Measurements from ENCODE around the gene NUDCD3.

DNA sequence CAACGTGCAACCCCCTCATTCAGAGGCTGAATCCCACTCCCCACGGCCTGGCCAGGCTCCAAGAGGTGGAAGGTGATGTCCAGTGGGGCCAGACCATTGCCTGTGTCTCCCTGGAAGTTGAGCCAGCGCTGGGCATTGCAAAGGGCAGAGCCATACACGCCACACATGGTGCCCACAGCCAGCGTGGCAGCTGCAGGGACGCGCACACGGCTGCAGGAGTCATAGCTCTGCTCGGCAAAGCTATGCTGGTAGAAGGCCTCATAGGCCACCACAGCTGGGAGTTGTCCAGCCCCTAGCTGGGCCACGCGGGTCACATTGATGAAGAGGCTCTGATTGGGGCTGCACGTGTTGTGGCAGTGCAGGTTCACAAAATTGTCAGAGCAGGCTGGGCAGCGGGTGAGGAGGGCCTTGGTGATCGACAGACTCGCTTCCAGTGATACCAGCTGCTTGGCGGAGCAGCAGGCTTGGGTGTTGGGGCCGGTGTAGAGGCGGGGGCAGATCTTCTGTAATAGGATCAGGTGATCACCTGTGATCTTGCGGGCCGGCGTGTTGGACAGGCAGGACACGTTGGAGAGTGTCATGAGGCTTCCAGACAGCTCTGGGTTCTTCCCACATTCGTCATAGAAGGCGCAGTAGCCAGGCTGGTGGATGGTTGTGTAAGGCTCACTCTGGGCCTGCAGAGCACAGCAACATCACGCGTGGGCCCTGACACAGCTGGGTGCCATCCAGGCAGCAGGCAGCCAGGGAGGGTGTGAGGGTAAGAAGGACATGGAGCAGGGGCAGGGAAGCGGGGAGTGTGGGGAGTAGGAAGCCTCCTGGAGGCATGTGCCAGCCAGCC, 49.4 kb upstream of the NUDCD3 start:
- TF ChIP-seq, protein P1, sequence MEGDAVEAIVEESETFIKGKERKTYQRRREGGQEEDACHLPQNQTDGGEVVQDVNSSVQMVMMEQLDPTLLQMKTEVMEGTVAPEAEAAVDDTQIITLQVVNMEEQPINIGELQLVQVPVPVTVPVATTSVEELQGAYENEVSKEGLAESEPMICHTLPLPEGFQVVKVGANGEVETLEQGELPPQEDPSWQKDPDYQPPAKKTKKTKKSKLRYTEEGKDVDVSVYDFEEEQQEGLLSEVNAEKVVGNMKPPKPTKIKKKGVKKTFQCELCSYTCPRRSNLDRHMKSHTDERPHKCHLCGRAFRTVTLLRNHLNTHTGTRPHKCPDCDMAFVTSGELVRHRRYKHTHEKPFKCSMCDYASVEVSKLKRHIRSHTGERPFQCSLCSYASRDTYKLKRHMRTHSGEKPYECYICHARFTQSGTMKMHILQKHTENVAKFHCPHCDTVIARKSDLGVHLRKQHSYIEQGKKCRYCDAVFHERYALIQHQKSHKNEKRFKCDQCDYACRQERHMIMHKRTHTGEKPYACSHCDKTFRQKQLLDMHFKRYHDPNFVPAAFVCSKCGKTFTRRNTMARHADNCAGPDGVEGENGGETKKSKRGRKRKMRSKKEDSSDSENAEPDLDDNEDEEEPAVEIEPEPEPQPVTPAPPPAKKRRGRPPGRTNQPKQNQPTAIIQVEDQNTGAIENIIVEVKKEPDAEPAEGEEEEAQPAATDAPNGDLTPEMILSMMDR (IDR thresholded peaks at IDR 0.05) = no peak
- no peak for TF ChIP-seq ZFX (IDR thresholded peaks at IDR 0.05; ENCODE audit: borderline replicate concordance)
